HG03064 (cell line): Measurements from ENCODE around the gene MOB3B.
"Not testable (repeated sequence)": the region's sequence is repeated elsewhere in the genome, so short reads cannot be mapped to it uniquely, and the experiment has no call there.

Experiments
- ATAC-seq: cut with Tn5 transposase; IDR thresholded peaks from one replicate; pipeline ENCODE4 v1.9.1; 2021; ENCODE audit warnings: low read depth; ENCODE audit not compliant: unreplicated experiment

The MOB3B gene

DNA sequence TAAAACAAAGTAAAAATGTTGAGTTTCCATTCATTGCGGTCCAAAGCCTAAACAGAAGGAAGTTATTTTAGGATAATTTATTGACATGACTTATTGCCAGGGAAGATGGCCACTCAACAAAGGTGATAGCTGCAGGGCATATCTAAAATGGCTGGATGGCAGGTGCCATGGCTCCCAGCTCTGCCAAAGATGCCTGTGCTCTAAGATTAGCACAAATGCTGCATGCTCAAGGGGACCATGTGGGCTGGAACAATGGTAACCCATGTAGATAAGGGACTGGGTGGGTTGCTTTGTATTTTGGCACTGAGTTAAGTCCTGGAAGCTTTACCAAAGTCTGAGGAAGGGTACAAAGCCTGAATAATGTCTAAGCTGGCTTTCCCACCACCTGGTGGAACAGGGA, 101.1 kb downstream of the MOB3B start:
- no peak for ATAC-seq

DNA sequence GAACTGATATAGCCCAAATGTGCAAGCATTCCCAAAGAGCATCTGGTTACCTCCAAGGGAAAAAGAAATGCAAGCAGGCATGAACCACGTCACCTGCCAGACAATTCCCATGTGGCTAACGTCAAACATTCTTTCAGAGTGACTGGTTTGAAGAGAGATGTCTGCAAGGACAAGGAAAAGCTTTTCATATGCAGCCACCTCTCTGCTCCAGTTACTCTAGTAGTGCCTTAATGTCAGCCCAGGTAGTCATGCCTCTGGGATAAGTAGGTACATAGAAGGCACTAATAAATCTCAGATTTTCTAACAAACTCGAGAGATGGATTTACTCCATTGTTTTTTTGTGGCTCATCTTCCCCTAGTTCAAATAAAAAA, 102.4 kb downstream of the MOB3B start:
- no peak for ATAC-seq

DNA sequence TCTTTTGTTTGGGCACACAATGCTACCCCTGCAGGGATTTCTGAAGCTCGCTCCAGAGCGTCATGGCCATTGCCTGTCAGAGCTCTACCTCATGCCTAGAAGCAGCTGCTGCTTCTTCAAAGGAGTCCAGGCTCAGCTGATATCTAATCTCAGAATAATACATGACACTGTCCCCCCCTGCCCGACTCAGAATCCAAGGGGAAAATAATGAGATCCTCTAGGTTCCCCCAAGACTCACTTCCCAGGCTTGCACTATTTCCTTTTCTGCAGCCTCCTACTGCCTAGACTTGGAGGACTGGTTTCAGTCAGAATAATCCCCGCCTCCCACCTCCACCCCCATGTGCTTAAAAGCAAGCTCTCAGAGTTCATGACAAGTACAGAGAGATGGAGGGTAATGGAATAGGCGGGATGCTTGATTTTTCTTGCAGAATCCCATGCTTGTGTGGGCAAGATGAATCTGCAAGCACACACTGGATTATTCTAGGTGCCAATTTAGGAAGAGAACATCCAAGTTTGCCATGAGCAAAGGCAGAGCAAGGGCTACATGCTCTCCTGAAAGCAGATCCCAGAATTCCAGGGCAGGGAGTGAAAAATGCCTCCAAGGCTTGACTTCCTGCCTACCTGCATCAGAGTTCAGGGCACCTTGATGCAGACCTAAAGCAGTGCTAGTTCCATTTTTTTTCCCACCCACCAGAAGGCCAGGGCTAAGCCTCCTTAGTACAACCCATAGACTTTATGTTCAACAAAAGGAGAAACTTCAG, 102.9 kb downstream of the MOB3B start:
- ATAC-seq, result no peak

DNA sequence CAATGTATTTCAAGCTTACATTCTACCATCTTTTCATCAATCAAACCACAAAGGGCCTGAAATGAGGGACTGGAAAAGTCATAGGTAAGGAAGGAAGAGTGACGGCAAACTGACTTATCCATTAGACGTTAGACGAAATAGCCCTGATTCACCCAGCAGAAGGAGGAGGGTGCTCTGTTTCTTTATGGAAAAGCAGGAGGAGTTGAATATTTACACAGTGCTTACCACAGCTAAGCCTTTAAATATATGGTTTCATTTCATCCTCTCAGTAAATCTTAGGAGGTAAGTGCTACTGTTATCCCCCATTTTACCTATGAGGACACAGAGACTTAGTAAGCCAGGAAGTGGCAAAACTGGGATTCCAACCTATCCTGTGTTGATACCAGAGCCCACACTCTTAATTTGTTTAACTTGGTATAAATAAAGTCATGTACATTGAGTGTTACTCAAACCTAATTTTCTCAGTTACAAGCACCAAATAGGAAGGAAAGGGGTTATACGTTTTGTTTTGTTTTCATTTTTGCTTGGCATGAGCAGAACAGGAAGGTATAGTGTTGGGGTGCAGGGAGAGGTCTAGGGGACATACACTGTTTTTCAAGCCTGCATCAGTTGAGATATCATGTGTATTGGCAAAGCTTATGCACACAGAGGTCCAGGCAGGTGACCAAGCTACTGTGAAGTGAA, 103.6 kb downstream of the MOB3B start:
- no peak for ATAC-seq

DNA sequence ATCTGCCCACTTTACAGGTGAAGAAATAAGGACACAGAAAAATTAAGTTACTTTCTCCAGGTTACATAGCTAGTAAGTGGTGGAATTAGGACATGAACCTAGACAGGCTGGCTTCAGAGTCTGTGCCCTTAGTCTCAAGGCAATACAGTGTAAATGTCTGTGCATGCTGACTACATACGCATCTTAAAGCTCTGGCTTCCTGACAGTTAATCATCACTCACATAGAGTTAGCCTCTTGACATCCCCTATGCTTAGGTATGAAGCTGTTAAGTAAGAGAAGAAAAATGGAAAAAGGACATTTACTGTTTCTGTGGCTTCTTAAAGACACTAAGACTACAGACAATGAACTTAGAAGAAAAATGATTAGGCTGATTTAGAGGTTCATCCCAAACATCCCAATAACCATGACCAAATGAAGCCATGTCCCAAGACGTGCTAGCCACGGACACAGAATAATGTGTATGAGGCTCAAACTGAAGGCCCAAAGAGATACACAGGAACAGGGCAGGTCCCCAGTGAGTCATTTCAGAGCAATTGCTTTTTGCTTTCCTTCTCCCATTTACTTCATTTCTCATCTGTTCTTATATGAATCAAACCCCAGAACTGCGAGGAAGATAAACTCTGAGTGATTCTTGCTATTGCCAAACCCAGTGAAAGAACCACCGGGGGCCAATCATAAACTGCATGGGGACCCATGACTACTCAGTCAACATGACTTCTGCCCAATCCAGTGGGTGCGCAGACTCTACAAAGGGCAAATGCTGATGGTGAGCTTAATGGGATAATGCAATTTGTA, 105.5 kb downstream of the MOB3B start:
- no peak for ATAC-seq

GRCh38 chr9:27422279-27422834, 107.3 kb downstream of the MOB3B start:
- ATAC-seq, result no peak

GRCh38 chr9:27421577-27421976, 108.0 kb downstream of the MOB3B start:
- ATAC-seq, result no peak

DNA sequence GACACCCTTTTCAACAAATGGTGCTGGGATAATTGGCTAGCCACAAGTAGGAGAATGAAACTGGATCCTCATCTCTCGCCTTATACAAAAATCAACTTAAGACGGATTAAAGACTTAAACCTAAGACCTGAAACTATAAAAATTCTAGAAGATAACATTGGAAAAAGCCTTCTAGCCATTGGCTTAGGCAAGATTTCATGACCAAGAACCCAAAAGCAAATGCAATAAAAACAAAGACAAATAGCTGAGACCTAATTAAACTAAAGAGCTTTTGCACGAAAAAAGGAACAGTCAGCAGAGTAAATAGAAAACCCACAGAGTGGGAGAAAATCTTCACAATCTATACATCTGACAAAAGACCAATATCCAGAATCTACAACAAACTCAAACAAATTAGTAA, 110.1 kb downstream of the MOB3B start:
- ATAC-seq, result not testable (repeated sequence)

DNA sequence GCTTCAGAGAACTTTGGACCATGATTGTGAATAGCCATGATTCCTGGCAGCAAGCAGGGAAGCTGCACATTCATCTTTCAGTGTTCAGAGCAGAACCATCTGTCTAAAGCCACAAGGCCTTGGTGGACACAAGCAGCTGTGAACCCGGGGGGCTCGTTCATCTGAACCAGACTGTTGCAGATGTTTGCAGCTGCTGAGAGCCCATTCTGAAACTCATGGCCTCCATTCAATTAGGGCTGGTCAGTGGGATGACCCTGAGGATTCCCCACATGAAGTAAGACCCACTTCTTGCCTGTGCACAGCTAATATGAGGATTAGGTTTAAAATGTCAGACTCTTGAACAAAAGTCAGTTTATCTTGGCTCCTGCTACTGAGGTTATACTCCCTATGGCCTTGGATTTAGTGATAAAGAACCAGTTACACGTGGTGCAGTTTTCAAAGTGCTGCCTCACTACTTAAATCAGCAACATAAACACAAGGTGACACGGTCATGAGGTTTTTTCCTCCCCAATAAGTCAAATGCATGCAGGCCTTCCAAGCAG, 115.3 kb downstream of the MOB3B start:
- ATAC-seq, result no peak

- no peak for ATAC-seq
Measured at GRCh38 chr9:27413511-27414219, 115.9 kb downstream of the MOB3B start.

DNA sequence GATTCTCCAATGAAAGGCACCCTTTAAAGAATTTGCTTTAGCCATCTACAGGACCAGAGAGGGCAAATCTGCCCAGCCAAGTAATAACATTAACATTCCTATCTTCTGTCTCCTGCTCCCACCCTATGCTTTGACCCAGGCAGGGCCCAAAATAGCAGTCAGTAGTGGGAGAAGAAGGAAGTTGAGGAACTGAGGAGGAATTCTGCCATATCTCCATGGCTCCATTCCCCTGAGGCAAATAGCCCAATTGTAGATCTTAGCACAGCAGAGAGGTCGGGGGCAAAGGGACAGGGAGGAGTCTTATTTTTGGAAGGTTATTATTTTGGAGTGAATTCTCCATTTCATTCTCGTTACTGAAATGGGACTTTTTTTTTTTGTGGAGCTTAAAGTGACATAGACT, 116.7 kb downstream of the MOB3B start:
- ATAC-seq, result no peak

DNA sequence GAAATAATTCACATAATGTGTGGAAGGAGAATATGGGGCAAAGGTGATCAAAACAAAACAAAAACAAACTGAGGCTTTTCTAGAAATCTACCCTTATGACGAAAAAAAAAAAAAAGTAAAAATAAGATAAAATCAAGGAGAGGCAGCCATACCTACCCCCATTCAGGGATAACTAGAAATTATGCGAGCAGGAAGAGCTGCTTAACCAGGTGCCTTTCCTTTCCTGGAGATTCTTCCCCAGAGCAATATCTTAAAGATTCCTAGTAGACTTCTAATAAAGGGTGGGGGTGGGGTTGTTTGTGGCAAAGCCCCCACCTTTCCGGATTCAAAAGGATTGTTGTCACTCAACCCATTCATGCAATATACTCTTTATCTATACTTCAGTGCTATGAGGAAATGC, 117.5 kb downstream of the MOB3B start:
- ATAC-seq, result no peak

DNA sequence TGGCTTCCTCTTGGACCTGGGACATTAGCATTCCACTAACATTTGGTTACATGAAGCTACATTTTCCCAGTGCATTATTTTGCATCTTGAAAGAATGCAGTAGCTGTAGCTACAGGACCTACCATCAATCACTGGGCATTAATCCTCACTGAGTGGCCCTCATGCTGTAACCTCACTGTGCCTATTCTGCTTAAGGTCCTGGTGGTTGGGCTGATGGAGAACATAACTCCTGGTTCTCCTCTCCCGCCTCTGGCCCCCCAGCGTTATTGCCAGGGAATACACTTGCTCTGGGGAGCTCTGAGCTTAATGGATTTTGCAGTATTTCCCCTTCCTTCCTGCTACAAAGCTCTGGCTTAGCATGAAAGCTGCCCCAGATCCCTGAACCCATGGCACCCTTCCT, 121.1 kb downstream of the MOB3B start:
- ATAC-seq, result no peak

DNA sequence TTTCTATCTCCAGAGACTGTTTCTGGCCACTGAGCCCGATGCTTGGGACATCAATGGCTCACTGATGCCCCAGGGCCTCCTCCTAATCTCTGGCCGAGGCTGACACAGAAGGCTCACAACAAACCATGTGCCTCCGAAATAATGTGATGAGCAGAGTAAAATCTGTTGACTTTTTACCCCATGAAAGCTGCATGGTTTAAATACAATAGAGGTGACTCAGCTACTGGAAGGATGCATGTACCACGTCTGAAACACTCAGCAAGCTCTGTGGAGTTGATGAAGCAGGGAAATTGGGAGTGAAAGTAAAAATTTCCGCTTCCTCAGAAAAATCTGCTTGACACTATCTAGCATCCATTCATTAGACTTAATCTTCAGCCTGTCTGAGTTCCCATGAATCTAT, 121.6 kb downstream of the MOB3B start:
- ATAC-seq, result no peak

DNA sequence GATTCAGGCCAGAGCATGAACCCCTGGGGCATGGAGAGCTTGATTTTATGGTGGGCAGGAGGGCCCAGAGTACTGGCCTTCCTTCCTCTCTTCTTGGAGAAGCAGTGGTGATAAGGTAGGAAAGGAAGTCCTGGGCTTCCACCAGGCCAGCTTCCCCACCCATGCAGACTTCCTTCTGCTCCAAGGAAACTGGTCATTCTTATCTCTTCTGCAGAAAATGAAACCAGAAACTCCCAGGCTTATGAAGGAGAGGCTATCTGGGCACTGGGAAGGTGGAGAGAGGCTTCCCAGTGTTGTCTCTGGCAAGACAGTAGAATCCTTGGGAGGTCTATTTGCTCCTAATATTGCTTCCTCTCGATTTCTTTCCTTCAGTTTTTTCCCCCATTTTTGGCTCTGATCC, 122.1 kb downstream of the MOB3B start:
- ATAC-seq, result no peak

- ATAC-seq, result no peak
Measured at GRCh38 chr9:27404661-27405060, 125.0 kb downstream of the MOB3B start.

GRCh38 chr9:27402626-27403025, 127.0 kb downstream of the MOB3B start:
- no peak for ATAC-seq

GRCh38 chr9:27400334-27400880, 129.2 kb downstream of the MOB3B start:
- ATAC-seq, result no peak

- no peak for ATAC-seq
Measured at GRCh38 chr9:27398982-27399653, 130.5 kb downstream of the MOB3B start.

DNA sequence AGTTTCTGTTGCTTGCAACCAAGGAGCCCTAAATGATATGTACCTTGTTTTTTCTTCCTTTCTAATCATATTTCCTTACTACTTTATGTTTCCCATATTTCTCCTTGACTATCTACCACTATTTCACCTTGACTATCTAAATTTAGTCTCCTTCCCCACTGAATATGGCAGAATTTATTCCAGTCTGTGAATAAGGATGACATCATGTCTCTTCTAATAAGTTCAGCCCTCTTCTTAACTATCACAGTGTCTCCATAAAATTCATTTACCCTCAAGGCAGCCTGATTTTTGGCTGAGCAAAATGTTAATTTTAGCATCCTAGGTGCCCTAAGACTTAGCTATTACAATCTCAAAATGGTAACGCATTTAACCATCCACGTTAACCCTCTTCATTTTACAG, 133.1 kb downstream of the MOB3B start:
- ATAC-seq, result no peak
